ENCODE measurements around the gene CMTM5.

- TF ChIP-seq SRF (IDR thresholded peaks at IDR 0.05; ENCODE audit: low read depth) (no peak), CTCF (IDR thresholded peaks at IDR 0.05 in 2 of 3, conservative IDR thresholded peaks at IDR 0.05 in 1 of 3; ENCODE audit: borderline replicate concordance in 1 of 3, insufficient read depth in 1 of 3, low read depth in 2 of 3, low read length in 2 of 3) (no peak), POLR2A (IDR thresholded peaks at IDR 0.05; ENCODE audit: borderline replicate concordance, extremely low read depth, insufficient read depth, insufficient read length) (no peak), ZNF274 (IDR thresholded peaks at IDR 0.05; ENCODE audit: low read depth, low read length) (no peak), EGR1 (IDR thresholded peaks at IDR 0.05; ENCODE audit: low read depth) (no peak), EZH2 (IDR thresholded peaks at IDR 0.05) (no peak), ATF3 (IDR thresholded peaks at IDR 0.05) (no peak), POLR2AphosphoS5 (IDR thresholded peaks at IDR 0.05; ENCODE audit: low read depth, low read length) (no peak), ZFX (IDR thresholded peaks at IDR 0.05) (no peak), CBX3 (IDR thresholded peaks at IDR 0.05; ENCODE audit: low read depth) (no peak), SIN3A (IDR thresholded peaks at IDR 0.05; ENCODE audit: low read depth) (no peak), YY1 (IDR thresholded peaks at IDR 0.05; ENCODE audit: extremely low read depth, insufficient replicate concordance, low read depth, low read length) (no peak), SP1 (IDR thresholded peaks at IDR 0.05; ENCODE audit: low read depth) (no peak), EZH2phosphoT487 (IDR thresholded peaks at IDR 0.05; ENCODE audit: borderline replicate concordance) (no peak)
Measured at GRCh38 chr14:23405516-23406025, 28.7 kb downstream of the CMTM5 start.

All from HCT116 (cell line).